Measurements from ENCODE around the gene YWHAE.

- TF ChIP-seq CTCF (IDR thresholded peaks at IDR 0.05): no peak
- no peak for TF ChIP-seq POLR2A (IDR thresholded peaks at IDR 0.05)
Measured at GRCh38 chr17:1421470-1421869, 21.4 kb upstream of the YWHAE start.

All from testis (tissue), 2 donors.